H1 (cell line): ENCODE data around the gene TTYH2. TPM values are rescaled to one million over a fixed set of nuclear protein-coding genes. Genes with fewer than 3 reads are reported as not detected.
A peak's percentile ranks its signal among the peaks of the same experiment; 100 is the strongest.

Experiments
- ATF2 ChIP-seq: IDR thresholded peaks from 2 replicates; pipeline ENCODE4 v1.6.1; 2012; ENCODE audit warnings: low read length, inconsistent platforms
- ATF3 ChIP-seq: IDR thresholded peaks from 2 replicates; pipeline ENCODE4 v1.6.1; 2011; ENCODE audit warnings: low read depth, mild to moderate bottlenecking, low read length; ENCODE audit not compliant: insufficient read depth
- BACH1 ChIP-seq: IDR thresholded peaks from 2 replicates; pipeline ENCODE4 v1.6.1; 2012; ENCODE audit warnings: low read length, improper control_type of control experiment
- CEBPB ChIP-seq: IDR thresholded peaks from 2 replicates; pipeline ENCODE4 v1.6.1; 2012; ENCODE audit warnings: low read depth, low read length
- CREB1 ChIP-seq: IDR thresholded peaks from 2 replicates; pipeline ENCODE4 v1.6.1; 2012; ENCODE audit warnings: inconsistent platforms
- CTBP2 ChIP-seq: IDR thresholded peaks from 2 replicates; pipeline ENCODE4 v1.7.0; 2011; ENCODE audit warnings: borderline replicate concordance, mild to moderate bottlenecking, moderate library complexity, mixed read lengths, low read length; ENCODE audit not compliant: insufficient read depth, insufficient read length
- EP300 ChIP-seq, 2 experiments: IDR thresholded peaks; 1 replicate in 1 of 2; 2 replicates in 1 of 2; pipeline ENCODE4 v1.6.1; 2011 to 2012; ENCODE audit warnings: low read depth in 2 of 2, low read length in 2 of 2, mild to moderate bottlenecking in 2 of 2, borderline replicate concordance in 1 of 2, inconsistent platforms in 1 of 2, moderate library complexity in 1 of 2
- FOSL1 ChIP-seq: IDR thresholded peaks from 2 replicates; pipeline ENCODE4 v1.6.1; 2011; ENCODE audit warnings: mild to moderate bottlenecking, low read depth, low read length, moderate library complexity; ENCODE audit not compliant: insufficient read depth
- HDAC6 ChIP-seq: IDR thresholded peaks from one replicate; pipeline ENCODE4 v1.7.1; 2012; ENCODE audit warnings: low read depth, mild to moderate bottlenecking, inconsistent platforms, low read length, moderate library complexity
- KDM1A ChIP-seq: fragments of 200-600, 300-600 bp; sonication (generic); IDR thresholded peaks from 2 replicates; pipeline ENCODE4 v1.7.1; 2016; ENCODE audit warnings: mild to moderate bottlenecking, low read length, borderline replicate concordance
- KDM4A ChIP-seq: IDR thresholded peaks from one replicate; pipeline ENCODE4 v1.7.1; 2012; ENCODE audit warnings: low read depth, mild to moderate bottlenecking, moderate library complexity, low read length, inconsistent platforms; ENCODE audit not compliant: severe bottlenecking
- KDM5A ChIP-seq: fragments of 200-600 bp; IDR thresholded peaks from 2 replicates; pipeline ENCODE4 v1.7.1; 2012; ENCODE audit warnings: mild to moderate bottlenecking, low read length, inconsistent platforms, mixed read lengths
- POLR2A ChIP-seq, 2 experiments: IDR thresholded peaks; 1 replicate in 1 of 2; 2 replicates in 1 of 2; pipeline ENCODE4 v1.6.1; 2011; ENCODE audit warnings: low read depth in 2 of 2, low read length in 2 of 2, mild to moderate bottlenecking in 2 of 2; ENCODE audit errors: control extremely low read depth in 1 of 2
- POLR2AphosphoS5 ChIP-seq: IDR thresholded peaks from 2 replicates; pipeline ENCODE4 v1.6.1; 2011; ENCODE audit warnings: low read depth, low read length
- RAD21 ChIP-seq, 2 experiments: IDR thresholded peaks in 1 of 2; conservative IDR thresholded peaks in 1 of 2; 2 replicates each; pipeline ENCODE4 v1.6.1; 2011; ENCODE audit warnings: low read depth in 2 of 2, low read length in 2 of 2, improper control_type of control experiment in 1 of 2, inconsistent platforms in 1 of 2, mild to moderate bottlenecking in 1 of 2, moderate library complexity in 1 of 2
- RFX5 ChIP-seq: IDR thresholded peaks from 2 replicates; pipeline ENCODE4 v1.6.1; 2011; ENCODE audit warnings: low read depth, low read length, improper control_type of control experiment, borderline replicate concordance
- SAP30 ChIP-seq: fragments of 300-600 bp; sonication (generic); IDR thresholded peaks from 2 replicates; pipeline ENCODE4 v1.7.1; 2012; ENCODE audit warnings: low read length, moderate library complexity, mild to moderate bottlenecking, inconsistent platforms; ENCODE audit not compliant: insufficient read depth, insufficient replicate concordance
- SIX5 ChIP-seq: IDR thresholded peaks from 2 replicates; pipeline ENCODE4 v1.6.1; 2011; ENCODE audit warnings: mild to moderate bottlenecking, low read depth, low read length
- SP1 ChIP-seq: IDR thresholded peaks from 2 replicates; pipeline ENCODE4 v1.6.1; 2011; ENCODE audit warnings: low read depth, low read length
- YY1 ChIP-seq: IDR thresholded peaks from 2 replicates; pipeline ENCODE4 v1.6.1; 2011; ENCODE audit warnings: low read depth, mild to moderate bottlenecking, low read length
- ZNF274 ChIP-seq: IDR thresholded peaks from 2 replicates; pipeline ENCODE4 v1.7.0; 2012; ENCODE audit warnings: low read length, borderline replicate concordance; ENCODE audit errors: extremely low read depth
- polyA plus RNA-seq, 7 experiments: library from polyadenylated mRNA; depleted of rRNA in 3 of 7; stranded (reverse) in 5 of 7; unstranded in 2 of 7; fragments of >200 nt in 5 of 7; fragments of 200-250 nt in 2 of 7; gene quantifications; 1 replicate in 5 of 7; 2 replicates in 1 of 7; 4 replicates in 1 of 7; pipeline versions ENCODE4 v1.2.1 to v1.2.3, GENCODE V29; 2011 to 2013; ENCODE audit warnings: missing spikeins in 2 of 7, mixed read lengths in 2 of 7
- total RNA-seq: library from RNA; stranded (reverse); fragmentation: NEBNext Ultra II Directional; extraction: Animal tissue kit (Norgen Biotek cat#: 25700); gene quantifications from 2 replicates; pipeline ENCODE4 v1.2.1, GENCODE V29; 2021

TTYH2 gene
- total and polyA plus RNA-seq, 2 of the 8 experiments (the other 6 are each of a cell fraction or from before 2014, with no cell fraction given) = 3.2 to 9.2 TPM

- TF ChIP-seq RAD21 (IDR thresholded peaks at IDR 0.05 in 1 of 2, conservative IDR thresholded peaks at IDR 0.05 in 1 of 2; ENCODE audit: low read depth in 2 of 2, low read length in 2 of 2) (peak; percentile 59 to 63), POLR2A (IDR thresholded peaks at IDR 0.05; ENCODE audit: control extremely low read depth in 1 of 2, low read depth in 2 of 2, low read length in 2 of 2) (peak in 1 of 2 experiments; percentile 93), HDAC6 (no peak), YY1 (no peak), CEBPB (no peak), RFX5 (no peak), SP1 (0 out of 2 replicates have a peak, but pooled peaks have one; percentile 15), KDM1A (no peak), ATF2 (0 out of 2 replicates have a peak, but pooled peaks have one; percentile 44), KDM5A (no peak), BACH1 (no peak), KDM4A (no peak), POLR2AphosphoS5 (peak; percentile 90), ZNF274 (no peak), FOSL1 (no peak), CREB1 (no peak; the same call in 1 of the 2 replicates), SIX5 (no peak), EP300 (IDR thresholded peaks at IDR 0.05; ENCODE audit: borderline replicate concordance in 1 of 2, low read depth in 2 of 2, low read length in 2 of 2) (no peak), SAP30 (no peak), ATF3 (no peak), CTBP2 (no peak)
Measured at GRCh38 chr17:74210191-74211140, 2.9 kb upstream of the TTYH2 start (continued).
